GM12878 (cell line): ENCODE measurements around the gene AVL9. TPM values are rescaled to one million over a fixed set of nuclear protein-coding genes. Genes with fewer than 3 reads are reported as not detected.

Source experiments
- ATAC-seq: fragments of 200-7000 bp; cut with Tn5 transposase; 3 replicates; pipeline ENCODE4 v1.9.1; 2020; ENCODE audit warnings: mild to moderate bottlenecking, moderate library complexity
- BruUV-seq: library from RNA; stranded (reverse); fragments of 400-500 nt; replicated peaks from 2 replicates; lab custom pipeline; 2021; lab: Mats Ljungman, UMichigan
- CTCF ChIA-PET: fragments of 300-600 bp; sonication (Branson Sonifier 250); formaldehyde crosslinking; extraction: SDS; loops from one replicate; lab custom pipeline; 2021; ENCODE audit warnings: inconsistent platforms; lab: Yijun Ruan, JAX
- POLR2A ChIA-PET: fragments of 350-600 bp; formaldehyde crosslinking; extraction: SDS; loops from one replicate; lab custom pipeline; 2021; ENCODE audit warnings: inconsistent platforms; lab: Charles Lee
- RAD21 ChIA-PET: fragments of 300-600 bp; sonication (Branson Sonifier 250); formaldehyde crosslinking; loops from one replicate; lab custom pipeline; 2023; ENCODE audit warnings: antibody characterized with exemption; ENCODE audit not compliant: unreplicated experiment; lab: Charles Lee
- SMC1A ChIA-PET: fragments of 300-600 bp; sonication (Branson Sonifier 250); formaldehyde crosslinking; loops from one replicate; lab custom pipeline; 2023; ENCODE audit not compliant: unreplicated experiment, uncharacterized antibody; lab: Charles Lee
- DNase-seq: peaks from one replicate; pipeline ENCODE4 v3.0.0-alpha.2; 2011; ENCODE audit warnings: low read depth, low spot score
- FAIRE-seq: peaks from 3 replicates; lab custom pipeline; 2011; peaks lifted over from hg19 to GRCh38; lab: Jason Lieb, UNC
- H2AFZ ChIP-seq: 2 replicates; pipeline ENCODE4 v1.6.0; 2011; ENCODE audit warnings: low read depth, low read length, control low read depth; ENCODE audit not compliant: control insufficient read depth
- H3K27ac ChIP-seq: 2 replicates; pipeline ENCODE4 v1.5.1; 2011; ENCODE audit warnings: control low read depth; ENCODE audit not compliant: control insufficient read depth, insufficient read depth
- H3K27me3 ChIP-seq, 2 experiments: replicated peaks in 1 of 2; 2 replicates each; pipeline versions ENCODE4 v1.6.0 to v1.6.1; 2011; ENCODE audit warnings: low read length in 1 of 2; ENCODE audit not compliant: control insufficient read depth in 2 of 2, insufficient read depth in 2 of 2
- H3K36me3 ChIP-seq, 2 experiments: 2 replicates each; pipeline ENCODE4 v1.5.1; 2011; ENCODE audit warnings: low read length in 1 of 2; ENCODE audit not compliant: control insufficient read depth in 2 of 2, insufficient read depth in 2 of 2
- H3K4me1 ChIP-seq: 2 replicates; pipeline ENCODE4 v1.6.1; 2011; ENCODE audit warnings: mild to moderate bottlenecking, low read length, moderate library complexity, mixed read lengths; ENCODE audit not compliant: control insufficient read depth, insufficient read depth
- H3K4me2 ChIP-seq: 2 replicates; pipeline ENCODE4 v1.6.0; 2011; ENCODE audit warnings: control low read depth; ENCODE audit not compliant: control insufficient read depth, insufficient read depth
- H3K4me3 ChIP-seq: fragments of 200-600 bp; sonication (generic); 2 replicates; pipeline ENCODE4 v1.5.1; 2016
- H3K79me2 ChIP-seq: 2 replicates; pipeline ENCODE4 v1.6.0; 2011; ENCODE audit warnings: low read length; ENCODE audit not compliant: control insufficient read depth, insufficient read depth
- H3K9ac ChIP-seq: 2 replicates; pipeline ENCODE4 v1.8.0; 2011; ENCODE audit warnings: low read length, control low read depth, mixed read lengths; ENCODE audit not compliant: control insufficient read depth, insufficient read depth
- H3K9me3 ChIP-seq: replicated peaks from 3 replicates; pipeline ENCODE4 v1.5.1; 2011; ENCODE audit warnings: mild to moderate bottlenecking, low read length; ENCODE audit not compliant: control insufficient read depth, insufficient read depth
- H4K20me1 ChIP-seq: 2 replicates; pipeline ENCODE4 v1.6.0; 2011; ENCODE audit not compliant: control insufficient read depth, insufficient read depth
- ATF2 ChIP-seq: IDR thresholded peaks from 2 replicates; pipeline ENCODE4 v1.6.1; 2012; ENCODE audit warnings: low read length, inconsistent platforms
- BACH1 ChIP-seq: fragments of 450-650 bp; IDR thresholded peaks from 2 replicates; pipeline ENCODE4 v1.6.1; 2017; ENCODE audit warnings: mild to moderate bottlenecking, borderline replicate concordance
- BCL3 ChIP-seq: IDR thresholded peaks from 2 replicates; pipeline ENCODE4 v1.6.1; 2011; ENCODE audit warnings: borderline replicate concordance, low read depth, mild to moderate bottlenecking, moderate library complexity, low read length; ENCODE audit not compliant: insufficient read depth, poor library complexity, severe bottlenecking
- CBX5 ChIP-seq: sonication (generic); IDR thresholded peaks from 2 replicates; pipeline ENCODE4 v1.6.1; 2016; ENCODE audit warnings: low read depth, moderate library complexity, mild to moderate bottlenecking, inconsistent platforms
- CHD2 ChIP-seq: IDR thresholded peaks from 2 replicates; pipeline ENCODE4 v1.6.1; 2011; ENCODE audit warnings: low read depth, low read length, improper control_type of control experiment, borderline replicate concordance
- CHD4 ChIP-seq: fragments of 200-600 bp; sonication (generic); IDR thresholded peaks from 2 replicates; pipeline ENCODE4 v1.6.1; 2016; ENCODE audit warnings: mild to moderate bottlenecking
- EED ChIP-seq: sonication (generic); IDR thresholded peaks from 2 replicates; pipeline ENCODE4 v1.6.1; 2016; ENCODE audit warnings: antibody characterized with exemption, low read depth
- HDAC6 ChIP-seq: fragments of 200-600 bp; sonication (generic); IDR thresholded peaks from one replicate; pipeline ENCODE4 v1.8.0; 2017; ENCODE audit warnings: antibody characterized with exemption; ENCODE audit not compliant: unreplicated experiment
- HSF1 ChIP-seq: fragments of 150-350 bp; IDR thresholded peaks from 2 replicates; pipeline ENCODE4 v1.6.1; 2014; ENCODE audit warnings: mild to moderate bottlenecking, low read depth, low read length
- KLF5 ChIP-seq: fragments of 450-650 bp; IDR thresholded peaks from 2 replicates; pipeline ENCODE4 v1.6.1; 2014; ENCODE audit warnings: mild to moderate bottlenecking; ENCODE audit not compliant: partially characterized antibody
- NBN ChIP-seq: fragments of 450-650 bp; IDR thresholded peaks from 2 replicates; pipeline ENCODE4 v1.6.1; 2016
- RAD21 ChIP-seq: IDR thresholded peaks from 2 replicates; pipeline ENCODE4 v1.6.1; 2011; ENCODE audit warnings: mild to moderate bottlenecking, low read depth, low read length, moderate library complexity; ENCODE audit not compliant: insufficient read depth
- REST ChIP-seq: IDR thresholded peaks from 2 replicates; pipeline ENCODE4 v1.6.1; 2012; ENCODE audit warnings: mild to moderate bottlenecking, low read depth, low read length
- STAT3 ChIP-seq: IDR thresholded peaks from 2 replicates; pipeline ENCODE4 v1.6.1; 2011; ENCODE audit warnings: low read depth, low read length, improper control_type of control experiment
- TBL1XR1 ChIP-seq: IDR thresholded peaks from 2 replicates; pipeline ENCODE4 v1.6.1; 2012; ENCODE audit warnings: low read depth, low read length, improper control_type of control experiment
- TCF7 ChIP-seq: IDR thresholded peaks from 2 replicates; pipeline ENCODE4 v1.6.1; 2014; ENCODE audit warnings: antibody characterized with exemption, borderline replicate concordance
- WRNIP1 ChIP-seq: IDR thresholded peaks from 2 replicates; pipeline ENCODE4 v1.6.1; 2011; ENCODE audit warnings: low read depth, low read length, improper control_type of control experiment, borderline replicate concordance
- ZNF384 ChIP-seq: IDR thresholded peaks from 2 replicates; pipeline ENCODE4 v1.6.1; 2012; ENCODE audit warnings: low read depth, mild to moderate bottlenecking, low read length, improper control_type of control experiment, borderline replicate concordance
- ZNF622 ChIP-seq: fragments of 450-650 bp; IDR thresholded peaks from 2 replicates; pipeline ENCODE4 v1.6.1; 2017; ENCODE audit warnings: mild to moderate bottlenecking, inconsistent platforms
- WGBS: methylation state at CpG from one replicate; pipeline ENCODE4 v1.1.6; 2016; ENCODE audit warnings: low lambda C conversion rate; ENCODE audit not compliant: insufficient replicate concordance, insufficient coverage; ENCODE audit errors: missing lambda C conversion rate; 5-methylcytosine and 5-hydroxymethylcytosine counted together
- in situ Hi-C: fragments of 300-500 bp; cut with MboI; formaldehyde crosslinking; loops from 9 replicates; pipeline ENCODE4 v1.14.3; 2018; ENCODE audit warnings: mixed read lengths
- intact Hi-C: fragments of 100-400 bp; cut with micrococcal nuclease; formaldehyde crosslinking; loops from one replicate; pipeline ENCODE4 v1.14.2; 2022; ENCODE audit not compliant: unreplicated experiment
- polyA plus RNA-seq, 11 experiments: library from polyadenylated mRNA; depleted of rRNA in 4 of 11; unstranded in 6 of 11; stranded (reverse) in 5 of 11; fragments of >200 nt; fragmentation: Nextera tagmentation in 4 of 11; fragmentation: Illumina TruSeq in 1 of 11; extraction: Ambion mirVana in 4 of 11; extraction: Trizol in 1 of 11; gene quantifications; 1 replicate in 1 of 11; 2 replicates in 10 of 11; pipeline versions ENCODE4 v1.2.1 to v1.2.3, GENCODE V29; 2011 to 2016; ENCODE audit warnings: inconsistent platforms in 2 of 11, missing spikeins in 2 of 11, low read depth in 1 of 11
- total RNA-seq, 4 experiments: library from RNA; depleted of rRNA in 3 of 4; stranded (reverse); fragments of >200 nt in 3 of 4; fragmentation: Illumina TruSeq in 1 of 4; extraction: Trizol in 1 of 4; gene quantifications; 2 replicates each; pipeline versions ENCODE4 v1.2.1 to v1.2.3, GENCODE V29; 2013 to 2021

Gene AVL9
- total and polyA plus RNA-seq, 10 of the 15 experiments (the other 5 are each of a cell fraction or from before 2014, with no cell fraction given) = 4.5 to 41.6 (median 20.1) TPM

- 22% methylated on average over 2 of the region's 2 CpGs for WGBS
- no peaks in the 10 kb centered on the region for H3K36me3 ChIP-seq
- POLR2A ChIA-PET = no interaction called here
- H3K4me1 ChIP-seq = no peaks in the 10 kb centered on the region
- in situ Hi-C loops = no loop called here
- SMC1A ChIA-PET = no interaction called here
- CTCF ChIA-PET = interaction anchor here (0.7 to 1.0 kb wide), 2 partner anchors 12 to 252 kb away, joined by 3 to 4 read pairs; no protein-coding TSS in a partner anchor
- intact Hi-C loops = no loop called here
- no peaks in the 10 kb centered on the region for H3K9me3 ChIP-seq
- H4K20me1 ChIP-seq = no peaks in the 10 kb centered on the region
- H3K4me3 ChIP-seq = no peak overlapping the region
- H2AFZ ChIP-seq = no peak overlapping the region
- no peak overlapping the region for H3K27ac ChIP-seq
- no peak for DNase-seq
- FAIRE-seq = no peak
- no peak overlapping the region for H3K4me2 ChIP-seq
- ATAC-seq = no peak
- BruUV-seq = no TSS peak
- H3K79me2 ChIP-seq = no peaks in the 10 kb centered on the region
- RAD21 ChIA-PET = no interaction called here
- TF ChIP-seq ZNF384 (no peak), STAT3 (no peak), BCL3 (no peak), CHD4 (no peak), CHD2 (no peak), TCF7 (no peak), ATF2 (no peak), CBX5 (no peak), BACH1 (no peak), TBL1XR1 (no peak), WRNIP1 (no peak), NBN (no peak), EED (no peak), HDAC6 (no peak), HSF1 (no peak), RAD21 (no peak), REST (no peak), KLF5 (no peak), ZNF622 (no peak)
- TF ChIP-seq, all 136 proteins: peak for 0
- Histone ChIP-seq H3K9ac (no peak overlapping the region), H3K27me3 (no peaks in the 10 kb centered on the region)
These were observed 33.8 kb upstream of the AVL9 start for GRCh38 chr7:32461484-32461883.
